Stromal cell of bone marrow (primary cell): ENCODE data around the gene CHST7.

Experiments
- DNase-seq: peaks from one replicate; pipeline ENCODE4 v3.0.0-alpha.2; 2012; ENCODE audit warnings: low read depth

Gene CHST7

DNA sequence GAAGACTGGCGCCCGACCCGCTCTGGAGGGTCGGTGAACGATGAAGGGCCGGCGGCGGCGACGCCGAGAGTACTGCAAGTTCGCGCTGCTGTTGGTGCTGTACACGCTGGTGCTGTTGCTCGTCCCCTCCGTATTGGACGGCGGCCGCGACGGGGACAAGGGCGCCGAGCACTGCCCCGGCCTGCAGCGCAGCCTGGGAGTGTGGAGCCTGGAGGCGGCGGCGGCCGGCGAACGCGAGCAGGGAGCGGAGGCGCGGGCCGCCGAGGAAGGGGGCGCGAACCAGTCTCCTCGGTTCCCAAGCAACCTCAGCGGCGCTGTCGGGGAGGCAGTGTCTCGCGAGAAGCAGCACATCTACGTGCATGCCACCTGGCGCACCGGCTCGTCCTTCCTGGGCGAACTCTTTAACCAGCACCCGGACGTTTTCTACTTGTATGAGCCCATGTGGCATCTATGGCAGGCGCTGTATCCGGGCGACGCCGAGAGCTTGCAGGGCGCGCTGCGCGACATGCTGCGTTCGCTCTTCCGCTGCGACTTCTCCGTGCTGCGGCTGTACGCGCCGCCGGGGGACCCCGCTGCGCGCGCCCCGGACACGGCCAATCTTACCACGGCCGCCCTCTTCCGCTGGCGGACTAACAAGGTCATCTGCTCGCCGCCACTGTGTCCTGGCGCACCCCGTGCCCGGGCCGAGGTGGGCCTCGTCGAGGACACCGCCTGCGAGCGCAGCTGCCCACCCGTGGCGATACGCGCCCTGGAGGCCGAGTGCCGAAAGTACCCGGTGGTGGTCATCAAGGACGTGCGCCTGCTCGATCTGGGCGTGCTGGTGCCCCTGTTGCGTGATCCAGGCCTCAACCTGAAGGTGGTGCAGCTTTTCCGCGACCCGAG, 568 bp downstream of the CHST7 start:
- DNase-seq = no peak

GRCh38 chrX:46574774-46575381, 1.3 kb downstream of the CHST7 start:
- no peak for DNase-seq

GRCh38 chrX:46575586-46575985, 2.0 kb downstream of the CHST7 start:
- no peak for DNase-seq

GRCh38 chrX:46575991-46576392, 2.4 kb downstream of the CHST7 start:
- DNase-seq = no peak

DNA sequence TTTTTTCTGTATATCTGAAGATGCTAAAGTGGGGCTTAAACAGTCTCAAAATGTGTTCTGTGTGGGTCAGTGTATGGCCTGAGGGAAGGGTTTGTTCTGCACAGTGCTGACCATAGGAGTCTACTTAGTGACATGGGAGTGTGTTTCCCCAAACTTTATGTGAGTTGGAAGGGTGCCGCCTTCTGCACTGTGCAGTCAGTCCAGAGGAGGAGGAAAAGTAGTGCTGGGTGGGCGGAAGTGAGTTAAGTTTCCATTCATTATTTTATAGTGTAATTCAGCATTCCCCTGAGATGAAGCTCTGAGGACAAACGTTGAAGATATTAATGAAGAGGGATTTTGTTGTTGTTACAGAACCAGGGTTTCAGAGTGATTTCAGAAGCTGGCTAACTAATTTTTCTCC, 2.9 kb downstream of the CHST7 start:
- no peak for DNase-seq

- peak; percentile 37 for DNase-seq
Measured at GRCh38 chrX:46577221-46578005, 3.8 kb downstream of the CHST7 start.

DNA sequence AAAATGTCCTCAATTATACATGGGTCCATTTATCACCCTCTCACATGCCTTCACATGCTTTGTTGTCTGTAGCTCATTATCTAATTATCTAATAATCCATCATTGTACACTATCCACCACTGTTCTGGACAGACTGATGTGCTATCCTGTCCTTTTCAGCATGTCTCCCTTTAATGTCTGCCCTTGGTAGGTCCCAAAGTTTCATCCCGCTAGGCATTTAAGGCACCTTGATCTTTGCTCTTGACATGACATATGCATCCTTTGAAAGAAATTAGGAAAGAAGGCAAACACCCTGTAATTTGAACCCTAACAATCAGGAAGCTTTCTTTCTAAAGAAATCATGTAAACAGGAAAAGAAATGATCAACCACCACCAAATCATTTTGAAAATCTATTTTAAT, 5.7 kb downstream of the CHST7 start:
- DNase-seq = no peak

GRCh38 chrX:46580613-46581012, 7.0 kb downstream of the CHST7 start:
- no peak for DNase-seq

DNA sequence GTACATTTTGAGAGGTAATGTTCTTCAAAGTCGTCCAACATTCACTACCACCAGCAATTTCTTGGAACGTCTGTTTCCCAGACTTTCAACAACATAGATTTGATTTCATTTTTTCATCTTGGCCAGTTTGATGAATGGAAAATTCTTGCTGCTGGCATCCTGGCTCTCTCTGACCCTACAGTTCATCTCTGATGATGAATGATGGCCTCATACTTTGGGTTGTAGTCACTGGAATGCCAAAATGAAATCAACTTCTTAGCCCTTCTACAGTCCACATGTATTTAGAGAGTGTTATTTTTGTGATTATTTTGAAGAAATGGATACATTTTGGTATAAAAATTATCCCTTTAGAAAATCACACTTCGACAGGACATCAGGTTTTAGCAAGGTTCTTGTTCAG, 8.8 kb downstream of the CHST7 start:
- no peak for DNase-seq

DNA sequence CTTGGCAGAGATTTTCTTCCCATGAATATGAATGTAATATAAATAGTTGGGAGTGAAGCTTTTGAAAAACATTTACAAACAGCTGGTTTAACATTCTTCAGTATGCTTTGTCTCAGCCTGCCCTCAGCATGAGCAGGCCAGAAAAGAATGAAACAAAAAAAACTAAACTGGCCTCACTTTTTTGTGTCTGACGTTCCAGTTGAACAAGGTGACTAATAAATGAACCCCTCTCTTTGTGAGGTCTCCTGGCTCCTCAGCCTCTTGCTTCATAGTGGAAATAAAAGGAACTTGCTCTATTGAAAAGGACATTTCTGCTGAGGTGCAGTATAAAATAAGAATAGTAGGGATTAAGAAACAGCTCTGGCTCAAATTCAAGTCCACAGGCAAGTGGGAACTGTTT, 9.4 kb downstream of the CHST7 start:
- peak; percentile 65 for DNase-seq

GRCh38 chrX:46584736-46585135, 11.2 kb downstream of the CHST7 start:
- no peak for DNase-seq

- no peak for DNase-seq
Measured at GRCh38 chrX:46587158-46587557, 13.6 kb downstream of the CHST7 start.

- DNase-seq = no peak
Measured at GRCh38 chrX:46587753-46588171, 14.2 kb downstream of the CHST7 start.

DNA sequence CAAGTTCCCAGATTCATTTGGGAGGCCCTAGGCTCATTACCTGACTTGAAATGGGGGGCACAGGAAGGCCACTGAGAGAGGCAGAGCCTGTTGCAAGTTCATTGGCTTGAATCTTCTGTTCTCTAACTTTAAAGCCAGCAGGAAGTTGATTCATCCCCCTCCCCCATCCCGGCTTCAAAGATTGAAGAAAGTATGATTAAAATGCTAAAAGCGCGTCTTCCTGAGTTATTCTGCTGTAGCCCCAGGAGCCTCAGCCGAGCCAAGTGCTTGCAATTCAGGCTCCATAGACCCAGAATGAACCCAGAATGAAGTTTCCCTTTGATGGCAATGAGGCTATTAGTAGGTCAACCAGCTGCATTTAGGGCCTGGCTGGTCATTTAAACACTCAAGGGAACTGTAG, 14.7 kb downstream of the CHST7 start:
- peak; percentile 50 for DNase-seq

GRCh38 chrX:46589977-46590723, 16.6 kb downstream of the CHST7 start:
- DNase-seq = peak; percentile 44

GRCh38 chrX:46595084-46595483, 21.5 kb downstream of the CHST7 start:
- no peak for DNase-seq

GRCh38 chrX:46597208-46597607, 23.6 kb downstream of the CHST7 start:
- DNase-seq = no peak

GRCh38 chrX:46597771-46598170, 24.2 kb downstream of the CHST7 start:
- no peak for DNase-seq

- DNase-seq = no peak
Measured at GRCh38 chrX:46599051-46599560, 25.5 kb downstream of the CHST7 start.

DNA sequence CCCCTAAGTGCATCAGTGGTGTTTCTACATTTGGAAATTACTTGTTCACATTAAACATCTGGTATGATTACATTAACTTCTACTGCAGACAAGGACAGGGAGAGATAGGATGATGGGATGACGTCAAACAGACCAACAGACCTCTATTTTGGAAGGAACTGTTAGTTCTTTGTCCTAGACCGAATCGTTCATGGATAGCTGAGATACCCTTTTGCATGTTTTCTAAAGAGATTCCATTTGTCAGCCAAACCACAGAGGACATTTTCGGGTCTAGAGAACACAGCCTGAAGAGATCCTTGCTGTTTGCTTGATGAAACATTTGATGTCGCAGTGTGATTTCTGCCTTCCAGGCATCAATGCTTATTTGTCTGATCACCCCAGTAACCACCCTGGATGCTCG, 27.7 kb downstream of the CHST7 start:
- DNase-seq = no peak

- no peak for DNase-seq
Measured at GRCh38 chrX:46602468-46603102, 29.0 kb downstream of the CHST7 start.
